ENCODE data around the gene DPYD. TPM values are rescaled to one million over a fixed set of nuclear protein-coding genes. Genes with fewer than 3 reads are reported as not detected.

Gene DPYD
- total RNA-seq, 1 experiment from 2014 or later = 0.46 TPM

GRCh38 chr1:97943354-97943753, 22.5 kb upstream of the DPYD start:
- Mint-ChIP-seq H3K27me3 (ENCODE audit: low read depth) (no peaks in the 10 kb centered on the region), H3K9me3 (no peaks in the 10 kb centered on the region), H3K4me1 (no peaks in the 10 kb centered on the region), H3K27ac (no peak overlapping the region), H3K36me3 (no peaks in the 10 kb centered on the region), H3K4me3 (no peak overlapping the region)
- POLR2A ChIA-PET = no interaction called here
- ATAC-seq = no peak
- CTCF ChIA-PET = no interaction called here
- no peak for DNase-seq (ENCODE audit: low spot score)
- TF ChIP-seq SOX15 (CRISPR knock-in tag; IDR thresholded peaks at IDR 0.05) (no peak), ZSCAN18 (CRISPR knock-in tag; IDR thresholded peaks at IDR 0.05) (no peak), E2F4 (CRISPR knock-in tag; IDR thresholded peaks at IDR 0.05; ENCODE audit: borderline replicate concordance, low read depth) (no peak), E2F5 (CRISPR knock-in tag; IDR thresholded peaks at IDR 0.05) (no peak), GRHL2 (CRISPR knock-in tag; IDR thresholded peaks at IDR 0.05; ENCODE audit: insufficient replicate concordance, severe bottlenecking) (no peak), FOXJ3 (CRISPR knock-in tag; IDR thresholded peaks at IDR 0.05; ENCODE audit: borderline replicate concordance) (no peak), ZNF532 (CRISPR knock-in tag; IDR thresholded peaks at IDR 0.05; ENCODE audit: borderline replicate concordance) (no peak), ZBTB43 (CRISPR knock-in tag; IDR thresholded peaks at IDR 0.05) (no peak), ZNF138 (CRISPR knock-in tag; conservative IDR thresholded peaks at IDR 0.05) (no peak), HMGXB4 (CRISPR knock-in tag; IDR thresholded peaks at IDR 0.05) (no peak), ATF3 (CRISPR knock-in tag; conservative IDR thresholded peaks at IDR 0.05) (no peak)

All from WTC11 (cell line).